IPS-NIHi7 (cell line): ENCODE results near the gene PALLD.

Experiments used
- DNase-seq: peaks from one replicate; pipeline ENCODE4 v3.0.0; 2012; ENCODE audit warnings: mixed read lengths; ENCODE audit errors: extremely low spot score

PALLD gene

DNA sequence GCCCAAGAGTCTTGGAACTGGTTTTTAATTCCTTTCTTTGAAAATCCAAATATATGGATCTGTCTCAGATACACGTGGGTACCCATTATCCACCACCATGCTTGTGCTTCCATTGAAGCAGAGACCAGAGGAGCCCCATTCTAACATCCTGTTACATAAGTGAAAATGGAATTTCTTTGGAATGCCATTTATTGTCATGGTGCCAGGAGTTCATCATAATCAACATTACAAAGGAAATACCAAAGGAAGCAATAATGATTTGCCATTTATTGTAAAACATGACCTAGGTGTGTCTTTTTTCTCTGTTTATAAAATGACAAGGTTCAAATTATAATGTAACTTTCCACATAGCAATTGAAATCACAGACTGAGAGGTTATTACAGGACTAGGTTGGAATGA is 61.7 kb downstream of the PALLD start:
- DNase-seq: no peak

DNA sequence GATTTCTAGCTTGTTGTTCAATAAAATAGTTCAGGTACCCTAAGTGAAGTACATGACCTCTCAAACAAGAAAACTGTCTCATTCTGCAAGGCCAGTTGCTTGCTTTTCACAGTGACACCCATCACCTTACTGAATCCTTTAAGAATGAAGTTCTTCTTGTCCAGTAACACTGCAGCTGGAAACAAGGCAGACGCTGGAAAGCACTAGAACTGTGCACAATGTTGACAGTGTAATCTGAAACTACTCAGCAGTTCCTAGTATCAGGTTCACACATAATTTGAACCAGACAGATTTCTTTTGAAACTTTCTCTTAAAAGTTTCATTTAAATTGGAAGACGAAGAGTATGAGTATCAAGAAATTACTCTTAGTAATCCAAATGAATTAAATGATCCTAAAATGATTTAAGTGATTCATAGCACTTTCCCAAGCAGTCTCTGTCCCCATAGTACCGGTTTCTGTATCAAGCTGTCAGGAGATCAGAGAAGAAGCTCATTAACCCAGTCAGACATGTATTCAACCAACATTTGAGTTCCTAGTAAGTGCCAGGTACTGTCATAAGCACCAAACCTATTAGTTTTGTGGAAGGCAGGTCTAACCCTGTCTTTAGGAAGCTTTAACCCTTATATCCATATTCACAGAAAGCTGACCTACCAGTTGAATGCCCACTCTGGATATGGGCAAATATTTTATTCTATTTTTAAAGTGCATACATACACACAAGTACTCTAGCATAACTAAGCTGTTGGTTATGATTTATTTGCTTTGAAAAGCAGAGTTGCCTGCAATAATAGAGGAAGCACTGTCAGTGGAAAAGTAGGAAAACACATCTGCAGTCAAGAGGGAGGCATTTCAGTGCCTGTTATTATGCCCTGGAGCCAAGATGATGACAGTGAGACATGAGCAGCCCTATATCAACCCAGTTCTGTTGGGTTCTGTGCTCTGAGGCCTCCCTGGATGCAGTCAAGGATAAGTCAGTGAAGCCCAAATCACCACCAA is 63.6 kb downstream of the PALLD start:
- no peak for DNase-seq

DNA sequence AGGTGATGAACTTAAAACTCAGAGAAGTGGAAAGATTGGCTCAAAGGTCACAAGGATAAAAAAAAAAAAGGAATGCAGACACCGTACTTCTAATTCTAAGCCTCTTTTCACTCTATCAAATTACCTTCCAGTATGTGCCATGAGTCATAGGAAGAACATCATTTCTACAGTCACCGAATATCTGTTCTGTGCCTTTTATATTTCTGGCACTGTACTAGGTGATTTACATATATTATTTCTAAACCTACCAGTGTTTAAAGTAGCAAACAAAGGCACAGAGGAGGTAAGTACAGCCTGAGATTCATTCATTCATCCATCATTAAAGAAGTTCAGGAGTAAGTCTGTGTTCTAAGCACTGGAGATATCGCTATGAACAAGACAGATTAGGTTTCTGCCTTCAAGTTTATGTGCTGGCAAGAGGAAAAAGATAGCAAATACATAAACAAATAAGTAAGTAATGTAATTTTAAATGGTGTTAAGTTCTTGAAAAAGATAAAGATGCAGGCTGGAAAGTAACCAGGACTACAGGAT is 65.3 kb downstream of the PALLD start:
- no peak for DNase-seq

DNA sequence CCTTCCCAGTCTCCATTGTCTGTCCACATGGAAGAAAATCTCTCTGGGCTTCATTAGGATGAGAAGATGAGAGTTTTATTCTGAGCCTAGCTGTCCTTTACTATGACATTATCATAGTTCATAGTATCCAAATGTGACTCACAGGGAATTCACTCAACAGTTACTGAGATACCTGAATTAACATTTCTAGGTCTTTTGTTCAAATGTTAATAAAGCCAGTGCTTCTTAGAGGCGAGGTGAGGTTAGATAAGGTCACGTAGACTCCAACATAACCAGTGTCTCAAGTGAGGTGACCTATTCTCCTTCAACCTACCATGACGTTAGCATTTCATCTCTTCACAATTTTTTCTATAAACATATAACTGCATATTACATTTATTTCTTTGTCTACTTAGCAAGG is 67.2 kb downstream of the PALLD start:
- no peak for DNase-seq

- no peak for DNase-seq
Measured at GRCh38 chr4:168565130-168565529, 68.3 kb downstream of the PALLD start.

GRCh38 chr4:168566726-168567125 is 69.9 kb downstream of the PALLD start:
- DNase-seq: no peak

- no peak for DNase-seq
Measured at GRCh38 chr4:168569066-168569930, 72.4 kb downstream of the PALLD start.

- DNase-seq: no peak
Measured at GRCh38 chr4:168569931-168570276, 73.1 kb downstream of the PALLD start.

GRCh38 chr4:168570466-168570865 is 73.6 kb downstream of the PALLD start:
- no peak for DNase-seq

DNA sequence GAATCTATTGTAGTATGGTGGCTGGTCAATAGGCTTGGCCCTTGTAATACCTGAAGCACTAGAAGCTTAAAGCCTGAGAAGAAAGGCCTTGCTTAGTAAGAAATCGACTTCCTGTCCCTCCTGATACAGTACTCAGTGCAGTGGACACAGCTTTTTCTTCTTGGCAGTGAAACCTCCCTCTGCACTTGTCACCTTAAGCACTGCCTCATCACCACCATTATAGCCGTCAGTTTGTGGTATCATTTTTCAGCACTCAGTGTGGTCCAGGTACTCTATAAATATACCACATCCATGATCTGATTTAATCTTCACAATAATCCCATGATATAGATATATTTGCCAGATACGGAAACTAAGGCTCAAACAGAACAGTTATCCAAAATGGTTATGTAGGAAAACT is 75.2 kb downstream of the PALLD start:
- DNase-seq: no peak

DNA sequence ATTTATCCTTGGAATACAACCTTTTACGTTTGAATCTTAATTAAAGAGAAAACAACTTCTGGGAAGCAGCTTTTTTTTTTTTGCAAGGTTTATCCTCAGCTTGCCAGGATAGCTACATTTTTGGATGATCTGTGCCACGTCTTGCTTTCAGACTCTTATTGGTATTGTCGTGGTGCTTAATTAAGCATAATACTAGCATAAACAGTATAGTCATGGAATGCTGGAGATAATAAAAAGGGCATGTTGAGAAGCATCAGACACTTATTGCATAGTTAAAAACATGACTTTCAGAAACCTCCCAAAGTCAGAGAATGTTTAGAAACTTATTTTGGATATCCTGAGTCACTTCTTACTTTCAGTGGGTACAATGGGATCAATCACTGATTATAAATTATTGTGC is 77.0 kb downstream of the PALLD start:
- no peak for DNase-seq

DNA sequence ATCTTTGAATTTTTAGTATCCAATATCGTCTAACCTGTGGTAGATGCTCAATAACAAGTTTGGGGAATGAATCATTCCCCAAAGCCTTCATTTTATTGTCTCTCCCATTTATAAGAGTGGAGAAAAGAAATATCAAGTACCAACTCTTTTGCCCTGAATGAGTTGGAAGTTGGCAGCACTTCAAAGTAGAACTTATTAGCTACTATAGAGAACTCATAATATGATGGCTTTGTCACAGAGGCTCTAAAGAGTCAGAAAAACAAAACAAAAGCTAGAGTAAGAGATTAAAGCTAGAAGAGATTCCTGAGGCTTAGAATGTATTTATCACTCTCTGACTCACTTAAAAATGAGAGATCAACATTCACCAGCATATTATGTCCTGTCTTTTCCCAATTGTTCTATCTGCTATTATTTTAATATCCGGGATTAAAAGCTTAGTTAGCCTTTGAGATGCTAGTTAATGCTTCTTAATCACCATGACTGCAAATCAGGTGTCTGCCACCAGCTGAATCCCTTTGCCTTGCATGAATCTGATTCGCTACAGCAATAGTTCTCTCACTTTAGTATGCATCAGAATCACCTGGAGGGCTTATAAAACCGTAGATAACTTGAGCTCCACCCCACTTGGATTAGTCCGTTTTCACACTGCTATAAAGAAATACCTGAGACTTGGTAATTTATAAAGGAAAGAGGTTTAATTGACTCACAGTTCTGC is 77.9 kb downstream of the PALLD start:
- no peak for DNase-seq

- DNase-seq: no peak
Measured at GRCh38 chr4:168575473-168575872, 78.6 kb downstream of the PALLD start.

GRCh38 chr4:168577624-168578023 is 80.8 kb downstream of the PALLD start:
- DNase-seq: no peak

GRCh38 chr4:168580228-168580627 is 83.4 kb downstream of the PALLD start:
- DNase-seq: no peak

- DNase-seq: no peak
Measured at GRCh38 chr4:168584321-168584771, 87.5 kb downstream of the PALLD start.

- peak; percentile 88 for DNase-seq
Measured at GRCh38 chr4:168585168-168586091, 88.6 kb downstream of the PALLD start.

GRCh38 chr4:168586926-168587325 is 90.1 kb downstream of the PALLD start:
- DNase-seq: no peak

DNA sequence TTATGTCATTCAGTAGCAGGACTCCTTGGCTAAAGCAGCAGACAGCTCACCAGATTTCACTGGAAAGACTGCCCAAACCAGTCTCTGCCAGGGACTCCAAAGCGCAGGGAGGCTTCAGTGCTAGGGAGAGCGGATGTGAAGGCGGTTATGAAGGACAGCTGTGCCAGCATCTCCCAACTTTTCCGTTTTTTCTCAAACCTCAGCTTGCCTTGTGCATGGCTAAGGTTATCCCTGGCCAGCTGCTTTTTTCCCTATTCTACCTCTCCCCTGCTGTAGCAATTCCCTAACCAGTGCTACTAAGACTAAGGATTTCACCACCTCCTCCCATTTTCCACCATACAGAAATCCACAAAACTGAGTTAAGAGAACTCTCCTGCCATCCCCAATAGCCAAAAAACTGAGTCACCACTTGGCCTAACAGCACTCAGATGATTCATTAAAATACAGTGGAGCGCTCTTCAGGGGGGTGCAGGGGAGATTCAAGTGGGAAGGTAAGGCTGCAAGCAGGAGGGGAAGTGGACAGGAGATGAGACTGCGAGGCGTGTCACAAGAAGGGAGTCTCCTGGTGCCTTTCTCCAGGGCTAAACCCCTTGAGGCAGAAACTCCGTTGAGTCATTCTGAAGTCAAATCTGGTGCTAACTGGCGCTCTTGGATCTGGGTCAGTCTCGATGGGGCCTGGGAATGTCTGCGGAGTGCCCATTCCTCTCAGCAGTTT is 90.7 kb downstream of the PALLD start:
- peak; percentile 26 for DNase-seq
